Retina (tissue), 1 donor: ENCODE measurements around the gene KMT2C.
"Not testable (repeated sequence)": the region's sequence is repeated elsewhere in the genome, so short reads cannot be mapped to it uniquely, and the experiment has no call there.

Source experiments
- DNase-seq: peaks from one replicate; pipeline ENCODE4 v3.0.0-alpha.2; 2016

Gene KMT2C

GRCh38 chr7:152435384-152436110 is at the start of gene KMT2C:
TSS of gene KMT2C (minus strand) at chr7:152436003. CDS start at chr7:152435786, 217 bp downstream.
- peak; percentile 82 for DNase-seq

DNA sequence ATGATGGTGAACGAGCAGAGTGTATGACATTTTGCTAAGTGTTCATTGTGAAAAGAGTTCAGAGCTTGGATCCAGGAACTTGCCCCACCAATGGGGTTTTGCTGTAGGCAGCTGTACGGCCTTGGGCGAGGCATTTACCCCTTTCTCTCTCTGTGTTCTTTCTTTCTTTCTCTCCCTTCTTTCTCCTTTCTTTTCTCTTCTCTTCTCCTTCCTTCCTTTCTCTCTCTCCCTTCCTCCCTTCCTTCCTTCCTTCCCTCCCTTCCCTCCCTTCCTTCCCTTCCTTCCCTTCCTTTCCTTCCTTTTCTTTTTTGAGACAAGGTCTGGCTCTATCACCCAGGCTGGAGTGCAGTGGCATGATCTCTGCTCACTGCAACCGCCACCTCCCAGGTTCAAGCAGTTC is 45.3 kb upstream of the KMT2C start:
- no peak for DNase-seq

DNA sequence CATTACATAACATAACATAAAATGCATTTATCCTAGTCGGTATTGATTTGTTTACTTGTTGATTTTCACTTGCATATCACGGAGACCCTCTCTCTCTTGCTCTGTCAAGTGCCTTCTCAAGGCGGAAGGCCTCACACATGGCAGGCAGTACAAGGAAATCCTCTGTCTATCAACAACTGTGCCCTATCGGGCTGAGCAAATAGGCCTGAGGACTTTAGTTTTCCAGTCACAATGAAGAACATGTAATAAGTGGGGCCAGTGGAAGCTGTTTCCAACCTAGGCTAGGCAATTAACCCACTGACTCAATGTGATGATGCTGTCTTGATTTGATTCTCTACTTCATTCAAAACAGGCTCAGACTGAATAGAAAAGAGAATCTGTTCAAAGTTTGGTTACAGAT is 44.9 kb upstream of the KMT2C start:
- no peak for DNase-seq

DNA sequence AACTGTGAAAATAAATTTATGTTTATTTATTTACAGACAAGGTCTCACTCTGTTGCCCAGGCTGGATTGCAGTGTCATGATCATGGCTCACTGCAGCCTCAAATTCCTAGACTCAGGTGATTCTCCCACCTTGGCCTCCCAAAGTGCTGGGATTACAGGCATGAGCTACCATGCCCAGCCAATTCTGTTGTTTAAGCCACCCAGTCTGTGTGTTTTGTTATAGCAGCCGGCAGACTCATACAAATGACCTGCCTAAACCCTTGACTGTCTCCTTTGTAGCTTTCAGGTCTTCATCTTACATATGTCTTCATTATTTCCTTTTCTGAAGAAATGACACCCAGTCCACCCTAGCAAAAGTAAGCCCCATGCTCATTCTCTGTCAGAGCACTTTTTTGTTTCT is 43.8 kb upstream of the KMT2C start:
- no peak for DNase-seq

DNA sequence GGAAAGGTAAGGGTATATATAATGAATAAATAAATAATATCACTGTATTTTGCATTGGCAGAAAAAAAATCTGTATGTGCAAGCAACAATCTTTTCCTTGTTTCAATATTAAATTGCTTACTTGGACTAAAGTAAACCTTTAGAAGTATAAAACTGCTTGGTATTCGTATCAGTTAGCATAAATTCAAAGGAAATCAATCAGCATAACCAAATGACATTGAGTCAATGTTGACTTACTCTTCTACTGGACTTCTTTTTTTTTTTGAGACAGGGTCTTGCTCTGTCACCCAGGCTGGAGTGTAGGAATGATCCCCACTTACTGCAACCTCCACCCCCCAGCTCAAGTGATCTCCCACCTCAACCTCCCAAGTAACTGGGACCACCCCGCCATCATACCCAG is 42.3 kb upstream of the KMT2C start:
- DNase-seq = no peak

DNA sequence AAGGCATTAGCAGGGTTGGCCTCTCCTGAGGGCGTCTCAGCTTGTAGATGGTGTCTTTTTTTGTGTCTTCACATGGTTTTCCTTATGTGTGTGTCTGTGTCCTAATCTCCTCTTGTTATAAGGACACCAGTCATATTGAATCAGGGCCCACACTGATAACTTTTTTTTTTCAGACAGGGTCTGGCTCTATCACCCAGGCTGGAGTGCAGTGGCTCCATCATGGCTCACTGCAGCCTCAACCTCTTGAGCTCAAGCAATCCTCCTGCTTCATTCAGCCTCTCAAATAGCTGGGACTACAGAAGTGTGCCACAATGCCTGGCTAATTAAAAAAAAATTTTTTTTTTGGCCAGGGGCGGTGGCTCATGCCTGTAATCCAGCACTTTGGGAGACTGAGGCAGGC is 41.3 kb upstream of the KMT2C start:
- DNase-seq = peak; percentile 10

GRCh38 chr7:152476551-152476950 is 40.7 kb upstream of the KMT2C start:
- DNase-seq = no peak

- not testable (repeated sequence) for DNase-seq
Observed at GRCh38 chr7:152471023-152471620, 35.3 kb upstream of the KMT2C start.

DNA sequence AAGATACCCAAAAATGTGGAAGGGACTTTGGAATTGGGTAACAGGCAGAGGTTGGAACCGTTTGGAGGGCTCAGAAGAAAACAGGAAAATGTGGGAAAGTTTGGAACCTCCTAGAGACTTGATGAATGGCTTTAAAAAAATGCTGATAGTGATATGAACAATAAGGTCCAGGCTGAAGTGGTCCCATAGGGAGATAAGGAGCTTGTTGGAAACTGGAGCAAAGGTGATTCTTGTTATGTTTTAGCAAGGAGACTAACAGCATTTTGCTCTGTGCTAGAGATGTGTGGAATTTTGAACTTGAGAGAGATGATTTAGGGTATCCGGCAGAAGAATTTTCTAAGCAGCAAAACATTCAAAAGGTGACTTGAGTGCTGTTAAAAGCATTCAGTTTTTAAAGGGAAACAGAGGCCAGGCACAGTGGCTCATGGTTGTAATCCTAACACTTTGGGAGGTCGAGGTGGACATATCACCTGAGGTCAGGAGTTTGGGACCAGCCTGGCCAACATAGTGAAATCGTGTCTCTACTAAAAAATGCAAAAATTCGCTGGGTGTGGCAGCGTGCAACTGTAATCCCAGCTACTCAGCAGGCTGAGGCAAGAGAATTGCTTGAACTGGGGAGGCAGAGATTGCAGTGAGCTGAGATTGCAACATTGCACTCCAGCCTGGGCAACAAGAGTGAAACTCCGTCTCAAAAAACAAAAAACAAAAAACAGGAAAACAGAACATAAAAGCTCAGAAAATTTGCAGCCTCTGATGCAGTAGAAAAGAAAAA is 34.6 kb upstream of the KMT2C start:
- DNase-seq = not testable (repeated sequence)

DNA sequence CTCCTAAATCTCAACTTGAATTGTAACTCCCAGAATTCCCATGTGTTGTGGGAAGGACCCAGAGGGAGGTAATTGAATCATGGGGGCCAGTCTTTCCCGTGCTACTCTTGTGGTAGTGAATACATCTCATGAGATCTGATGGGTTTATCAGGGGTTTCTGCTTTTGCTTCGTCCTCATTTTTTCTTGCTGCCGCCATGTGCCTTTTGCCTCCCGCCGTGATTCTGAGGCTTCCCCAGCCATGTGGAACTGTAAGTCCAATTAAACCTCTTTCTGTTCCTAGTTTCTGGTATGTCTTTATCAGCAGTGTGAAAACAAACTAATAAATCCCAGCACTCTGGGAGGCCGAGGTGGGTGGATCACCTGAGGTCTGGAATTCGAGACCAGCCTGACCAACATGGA is 33.8 kb upstream of the KMT2C start:
- not testable (repeated sequence) for DNase-seq

DNA sequence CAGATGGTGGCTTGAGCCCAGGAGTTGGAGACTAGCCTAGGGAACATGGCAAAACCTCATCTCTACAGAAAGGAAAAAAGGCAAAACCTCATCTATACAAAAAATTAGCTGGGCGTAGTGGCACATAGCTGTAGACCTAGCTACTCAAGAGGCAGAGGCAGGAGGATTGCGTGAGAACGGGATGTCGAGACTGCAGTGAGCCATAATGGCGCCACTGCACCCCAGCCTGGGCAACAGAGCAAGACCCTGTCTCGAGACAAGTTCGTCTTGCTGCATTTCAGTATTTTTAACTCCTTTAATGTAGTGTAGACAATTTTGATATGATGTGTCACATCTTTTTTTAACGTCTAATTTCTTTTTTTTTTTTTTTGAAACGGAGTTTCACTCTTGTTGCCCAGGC is 31.4 kb upstream of the KMT2C start:
- DNase-seq = no peak

- DNase-seq = no peak
Observed at GRCh38 chr7:152465119-152465387, 29.2 kb upstream of the KMT2C start.

GRCh38 chr7:152464312-152465118 is 28.7 kb upstream of the KMT2C start:
- peak; percentile 93 for DNase-seq

DNA sequence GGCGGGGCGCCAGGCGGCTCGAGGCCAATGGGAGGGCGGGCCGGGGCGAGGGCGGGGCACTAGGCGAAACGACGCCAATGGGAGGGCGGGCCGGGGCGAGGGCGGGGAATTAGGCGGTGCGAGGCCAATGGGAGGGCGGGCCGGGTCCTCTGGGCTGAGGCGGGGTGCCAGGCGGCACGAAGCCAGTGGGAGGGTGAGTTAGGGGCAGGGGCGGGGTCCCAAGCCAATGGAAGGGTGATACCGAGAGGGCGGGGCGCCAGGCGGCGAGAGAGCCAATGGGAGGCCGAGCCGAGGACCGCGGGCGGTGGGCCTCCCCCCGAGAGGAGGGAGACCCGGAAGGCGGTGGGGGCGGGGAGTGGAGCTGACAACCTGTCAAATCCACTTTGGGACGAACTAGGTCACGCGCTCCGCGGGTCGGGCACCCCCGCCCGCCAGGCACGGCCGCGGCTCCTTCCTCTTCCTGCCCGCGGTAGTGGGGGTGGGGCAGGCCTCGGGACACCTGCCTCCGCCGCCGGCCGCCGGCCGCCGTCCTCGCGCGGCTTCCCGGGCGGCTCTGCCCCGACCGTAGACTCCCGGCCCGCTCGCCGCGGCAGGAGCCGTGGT is 28.0 kb upstream of the KMT2C start:
- peak; percentile 97 for DNase-seq

GRCh38 chr7:152462995-152463708 is 27.3 kb upstream of the KMT2C start:
- DNase-seq = peak; percentile 91

DNA sequence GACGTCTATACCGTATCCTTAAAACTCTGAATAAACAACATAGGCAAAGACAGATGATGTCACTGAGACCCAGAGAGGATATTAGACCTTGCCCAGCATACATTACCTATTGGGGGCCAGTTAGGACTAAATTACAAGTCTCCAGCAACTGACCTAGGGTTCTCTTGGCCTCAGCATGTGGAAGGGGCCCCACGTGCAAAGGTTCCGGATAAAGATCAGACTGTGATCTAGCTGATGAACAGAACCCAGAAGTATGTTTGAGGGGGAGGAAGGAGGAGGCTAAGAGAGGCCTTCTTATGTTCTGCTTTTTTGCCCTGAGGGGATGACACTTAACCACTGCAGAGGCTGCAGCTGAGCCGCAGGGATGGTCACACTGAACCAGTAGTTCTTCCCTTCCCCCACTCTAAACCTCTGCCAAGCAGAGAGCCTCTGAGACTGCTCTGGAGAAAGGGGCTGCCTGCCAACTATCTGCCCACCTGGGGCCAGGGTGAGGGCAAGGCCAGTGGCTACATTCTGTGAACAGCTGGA is 24.0 kb upstream of the KMT2C start:
- DNase-seq = peak; percentile 47

DNA sequence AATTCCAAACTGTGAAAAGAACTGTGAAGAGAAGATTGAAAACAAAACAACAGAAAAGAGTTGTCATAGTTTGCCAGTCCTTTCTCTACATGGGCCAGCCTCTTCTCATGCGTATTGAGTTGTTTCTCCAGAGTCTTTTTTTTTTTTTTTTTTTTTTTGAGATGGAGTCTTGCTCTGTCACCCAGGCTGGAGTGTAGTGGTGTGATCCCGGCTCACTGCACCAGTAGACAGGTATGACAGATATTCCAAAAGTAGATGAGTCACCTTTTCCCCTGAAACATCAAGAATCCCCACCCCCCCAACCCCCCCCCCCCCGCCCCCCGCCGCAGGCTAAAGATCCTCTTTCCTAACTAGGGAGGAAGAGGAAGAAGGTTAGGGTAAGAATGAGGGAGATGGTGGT is 15.6 kb upstream of the KMT2C start:
- DNase-seq = no peak

DNA sequence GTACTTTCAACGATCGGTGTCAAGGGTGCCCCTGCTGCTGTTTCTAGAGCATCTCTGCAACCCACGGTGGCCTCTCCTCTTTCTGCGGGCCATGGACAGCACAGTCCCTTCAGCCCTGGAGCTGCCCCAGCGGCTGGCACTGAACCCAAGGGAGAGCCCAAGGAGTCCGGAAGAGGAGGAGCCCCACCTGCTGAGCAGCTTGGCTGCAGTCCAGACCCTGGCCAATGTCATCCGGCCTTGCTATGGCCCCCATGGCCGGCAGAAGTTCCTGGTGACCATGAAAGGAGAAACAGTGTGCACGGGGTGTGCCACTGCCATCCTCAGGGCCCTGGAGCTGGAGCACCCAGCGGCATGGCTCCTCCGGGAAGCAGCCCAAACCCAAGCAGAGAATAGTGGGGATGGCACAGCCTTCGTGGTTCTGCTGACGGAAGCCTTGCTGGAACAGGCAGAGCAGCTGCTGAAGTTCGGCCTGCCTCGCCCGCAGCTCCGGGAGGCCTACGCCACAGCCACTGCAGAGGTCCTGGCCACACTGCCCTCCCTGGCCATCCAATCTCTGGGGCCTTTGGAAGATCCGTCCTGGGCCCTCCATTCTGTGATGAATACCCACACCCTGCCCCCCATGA is 9.7 kb upstream of the KMT2C start:
- not testable (repeated sequence) for DNase-seq

DNA sequence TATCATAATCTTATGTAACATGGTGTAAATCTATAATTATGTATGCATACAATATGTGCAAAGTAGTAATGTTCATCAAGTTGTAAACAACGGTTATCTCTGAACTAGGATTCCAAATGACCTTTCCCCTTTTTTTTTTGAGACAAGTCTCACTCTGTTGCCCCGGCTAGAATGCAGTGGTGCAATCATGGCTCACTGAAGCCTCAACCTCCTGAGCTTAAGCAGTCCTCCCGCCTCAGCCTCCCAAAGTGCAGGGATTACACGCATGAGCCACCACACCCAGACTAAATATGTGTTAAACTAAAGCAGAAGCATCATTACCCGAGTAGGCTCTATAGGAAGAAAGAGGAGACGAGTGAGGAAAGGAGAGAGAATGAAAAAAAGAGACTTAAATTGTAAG is 7.8 kb upstream of the KMT2C start:
- DNase-seq = no peak

- DNase-seq = no peak
Observed at GRCh38 chr7:152442330-152442835, 6.6 kb upstream of the KMT2C start.

DNA sequence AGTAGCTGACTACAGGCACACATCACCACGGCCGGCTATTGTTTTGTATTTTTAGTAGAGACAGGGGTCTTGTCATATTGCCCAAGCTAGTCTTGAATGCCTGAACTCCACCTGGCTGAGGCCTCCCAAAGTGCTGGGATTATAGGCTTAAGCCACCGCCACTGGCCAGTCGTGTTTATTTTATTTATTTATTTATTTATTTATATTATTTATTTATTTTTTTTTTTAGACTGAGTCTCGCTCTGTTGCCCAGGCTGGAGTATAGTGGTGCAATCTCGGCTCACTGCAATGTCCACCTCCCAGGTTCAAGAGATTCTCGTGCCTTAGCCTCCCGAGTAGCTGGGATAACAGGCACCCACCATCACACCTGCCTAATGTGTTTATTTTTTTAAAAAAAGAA is 6.0 kb upstream of the KMT2C start:
- DNase-seq = not testable (repeated sequence)
